Astrocyte of the hippocampus (primary cell): ENCODE measurements around the gene CACNB4.
"Not testable (repeated sequence)": the region's sequence is repeated elsewhere in the genome, so short reads cannot be mapped to it uniquely, and the experiment has no call there.

ENCODE experiments used
- DNase-seq: peaks from one replicate; pipeline ENCODE4 v3.0.0; 2011; ENCODE audit warnings: low read depth, low spot score

CACNB4 gene

DNA sequence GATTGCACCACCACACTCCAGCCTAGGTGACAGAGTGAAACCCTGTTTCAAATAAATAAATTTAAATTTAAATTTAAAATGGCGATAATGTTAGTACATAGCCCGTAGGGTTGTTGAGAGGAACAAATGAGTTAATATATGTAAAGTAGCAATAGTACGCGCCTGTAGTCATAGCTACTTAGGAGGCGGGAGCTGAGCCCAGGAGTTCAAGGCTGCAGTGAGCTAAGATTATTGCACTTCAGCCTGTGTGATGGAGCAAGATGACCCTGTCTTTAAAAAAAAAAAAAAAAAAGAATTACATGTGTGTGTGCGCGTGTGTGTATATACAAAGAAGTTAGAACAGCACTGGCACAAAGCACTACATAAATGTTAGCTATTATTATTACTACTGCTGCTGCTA lies 153.2 kb downstream of the CACNB4 start:
- DNase-seq, result no peak

DNA sequence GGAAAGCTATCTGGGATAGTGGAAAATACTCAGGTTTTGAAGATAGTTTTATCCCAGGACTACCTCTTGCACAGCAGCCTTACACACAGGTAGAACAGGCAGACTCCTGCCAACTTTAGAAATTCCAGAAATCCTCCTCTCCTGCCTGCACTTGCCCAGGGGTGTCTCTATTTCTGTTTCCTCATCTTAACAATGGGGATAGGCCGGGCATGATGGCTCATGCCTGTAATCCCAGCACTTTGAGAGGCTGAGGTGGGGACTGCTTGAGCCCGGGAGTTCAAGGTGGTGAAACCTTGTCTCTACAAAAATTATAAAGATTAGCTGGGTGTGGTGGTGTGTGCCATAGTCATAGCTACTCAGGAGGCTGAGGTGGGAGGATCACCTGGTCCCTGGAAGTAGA lies 153.7 kb downstream of the CACNB4 start:
- DNase-seq, result no peak

DNA sequence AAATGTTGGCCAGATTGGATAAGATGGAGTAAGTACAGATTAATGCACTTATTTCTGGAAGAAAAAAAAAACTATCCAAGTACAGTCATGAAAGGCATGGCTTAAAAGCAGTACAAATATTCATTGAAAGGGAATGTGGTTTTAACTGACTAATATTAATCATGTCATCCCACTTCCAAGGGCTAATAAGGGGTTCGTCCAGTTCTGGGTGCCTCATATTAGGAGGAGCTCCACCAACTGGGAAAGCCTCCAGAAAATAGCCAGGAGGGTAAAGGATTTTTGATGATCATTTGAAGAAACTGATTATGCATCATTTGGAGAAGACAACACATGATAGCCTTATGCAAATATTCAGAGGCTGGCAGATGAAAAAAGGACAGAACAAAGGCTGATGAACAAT lies 155.4 kb downstream of the CACNB4 start:
- no peak for DNase-seq

DNA sequence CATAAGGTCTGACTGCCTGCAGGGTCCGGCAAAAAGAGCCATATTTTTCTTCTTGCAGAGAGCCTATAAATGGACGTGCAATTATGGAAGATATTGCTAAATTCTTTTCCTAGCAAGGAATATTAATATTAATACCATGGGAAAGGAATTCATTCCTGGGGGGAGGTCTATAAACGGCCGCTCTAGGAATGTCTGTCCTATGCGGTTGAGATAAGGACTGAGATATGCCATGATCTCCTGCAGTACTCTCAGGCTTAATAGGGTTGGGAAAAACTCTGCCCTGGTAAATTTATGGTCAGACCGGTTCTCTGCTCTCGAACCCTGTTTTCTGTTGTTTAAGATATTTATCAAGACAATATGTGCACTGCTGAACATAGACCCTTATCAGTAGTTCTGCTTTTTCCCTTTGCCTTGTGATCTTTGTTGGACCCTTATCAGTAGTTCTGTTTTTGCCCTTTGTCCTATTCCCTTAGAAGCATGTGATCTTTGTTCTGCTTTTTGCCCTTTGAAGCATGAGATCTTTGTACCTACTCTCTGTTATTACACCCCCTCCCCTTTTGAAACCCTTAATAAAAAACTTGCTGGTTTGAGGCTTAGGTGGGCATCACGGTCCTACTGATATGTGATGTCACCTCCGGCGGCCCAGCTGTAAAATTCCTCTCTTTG lies 156.2 kb downstream of the CACNB4 start:
- not testable (repeated sequence) for DNase-seq

DNA sequence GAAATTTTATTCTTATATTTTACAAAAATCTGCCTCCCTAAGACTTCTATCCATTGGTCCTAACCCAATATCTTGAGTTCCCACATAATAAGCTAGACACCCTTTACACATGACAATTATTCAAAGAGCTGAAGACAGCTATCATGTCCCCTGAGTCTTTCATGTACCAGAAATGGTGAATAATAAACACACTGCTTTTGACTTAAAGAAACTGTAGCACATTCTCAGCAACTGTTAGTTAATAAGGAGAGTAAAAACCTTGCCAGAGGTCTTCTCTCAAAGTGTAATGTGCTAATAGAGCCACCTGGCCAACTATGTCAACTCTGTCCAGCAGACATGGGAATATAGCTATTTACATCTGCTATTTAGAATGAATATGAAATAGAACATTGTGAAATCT lies 160.9 kb downstream of the CACNB4 start:
- no peak for DNase-seq

DNA sequence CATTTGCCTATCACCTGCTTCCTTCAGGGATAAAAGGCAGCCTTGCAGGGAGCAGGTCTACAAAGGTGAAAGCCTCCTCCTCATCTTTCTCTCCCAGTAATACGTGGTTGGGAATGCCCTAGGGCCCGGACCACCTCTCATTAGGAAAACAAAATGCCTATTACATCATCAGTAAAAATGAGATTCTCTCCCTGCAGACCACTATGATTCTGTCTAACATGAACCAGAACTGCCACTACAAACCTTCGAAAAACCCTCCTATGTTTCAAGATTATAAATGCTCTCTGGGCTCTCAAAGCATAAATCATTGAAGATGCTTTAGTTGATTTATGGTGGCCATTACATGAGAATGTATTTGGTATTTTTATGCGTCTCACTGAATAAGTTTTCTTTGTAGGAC lies 162.2 kb downstream of the CACNB4 start:
- DNase-seq, result no peak

DNA sequence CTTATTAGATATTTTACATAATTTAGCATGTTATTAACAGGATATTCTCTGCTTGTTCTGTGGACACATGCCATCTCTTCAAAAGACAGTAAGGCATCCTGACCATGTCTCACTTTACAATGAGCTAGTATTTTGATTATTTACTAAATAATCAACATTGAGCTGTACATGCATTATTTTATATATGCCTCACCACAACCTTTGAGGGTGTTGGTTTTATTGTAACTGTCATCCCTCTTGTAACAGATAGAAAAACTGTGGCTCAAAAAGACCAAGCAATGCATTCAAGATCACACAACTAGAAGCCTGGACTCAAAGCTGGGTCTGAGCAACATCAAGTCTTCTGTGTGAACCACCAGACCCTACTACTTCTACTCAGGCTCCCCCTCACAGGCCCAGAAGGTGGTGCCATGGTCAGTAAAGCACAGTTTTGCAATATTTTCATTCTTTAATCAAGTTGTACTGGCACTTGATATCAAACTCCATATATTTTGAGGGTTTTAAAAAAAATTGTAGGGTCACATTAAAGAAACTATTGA lies 165.5 kb downstream of the CACNB4 start:
- DNase-seq, result no peak

DNA sequence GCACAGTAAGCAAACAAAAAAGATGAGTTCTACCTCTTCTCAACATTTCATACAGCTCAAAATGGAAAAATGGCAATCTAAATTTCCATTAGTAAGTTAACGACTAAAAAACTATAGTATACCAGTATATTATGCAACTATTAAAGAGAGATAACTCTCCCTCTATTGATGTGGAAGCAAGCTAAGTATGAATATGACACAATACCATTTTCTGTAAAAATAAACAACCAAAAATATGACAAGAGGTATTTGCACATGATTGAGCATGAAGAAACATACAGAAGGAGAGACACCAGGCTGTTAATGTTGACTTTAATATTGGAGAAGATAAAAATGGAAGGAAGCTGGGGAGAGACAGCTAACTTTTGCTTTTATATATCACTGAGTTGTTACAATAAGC lies 167.1 kb downstream of the CACNB4 start:
- DNase-seq, result no peak

DNA sequence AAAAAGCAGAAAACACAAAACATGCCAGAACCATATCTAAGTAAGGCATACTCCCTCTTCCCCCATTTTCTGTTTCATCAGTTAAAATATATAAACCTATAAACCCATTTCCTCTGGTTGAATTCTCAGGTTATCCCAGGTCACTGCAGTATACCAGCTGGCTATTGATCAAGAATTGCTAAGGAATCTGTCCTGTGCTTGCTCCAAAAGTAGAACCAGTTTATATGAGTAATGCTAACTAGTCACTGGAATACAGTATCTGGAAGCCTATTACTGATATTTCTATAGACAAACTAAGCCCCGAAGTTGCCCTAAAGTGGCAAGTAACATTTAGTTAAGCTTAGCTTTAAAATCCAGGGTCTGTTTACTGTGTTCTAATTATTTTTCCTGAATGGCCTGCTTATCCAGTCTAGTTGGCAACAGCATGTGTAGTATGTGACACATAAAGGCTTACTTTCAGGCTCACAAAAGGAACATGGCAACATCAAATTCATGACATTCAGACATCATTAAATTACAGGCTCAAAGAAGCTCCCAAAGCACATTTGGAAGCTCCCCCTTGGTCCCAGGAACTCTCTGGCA lies 167.7 kb downstream of the CACNB4 start:
- no peak for DNase-seq

DNA sequence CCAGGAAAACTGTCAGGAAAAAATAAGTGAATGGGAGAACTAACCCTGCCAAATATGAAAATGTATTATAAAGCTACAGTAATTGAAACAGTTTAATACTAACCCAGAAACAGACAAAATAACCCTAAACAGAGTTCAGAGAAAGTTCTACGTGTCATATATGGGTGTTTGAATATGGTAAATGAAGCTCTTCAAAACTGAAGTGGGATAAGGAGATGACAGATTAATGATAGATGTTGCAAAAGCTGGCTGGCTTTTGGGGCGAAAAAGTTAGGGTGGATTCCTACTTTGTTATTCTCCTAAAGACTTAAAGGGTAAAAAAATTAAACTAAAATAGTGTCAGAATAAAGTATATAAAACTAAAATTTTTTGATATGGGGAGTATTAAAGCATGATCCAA lies 168.8 kb downstream of the CACNB4 start:
- DNase-seq, result no peak

DNA sequence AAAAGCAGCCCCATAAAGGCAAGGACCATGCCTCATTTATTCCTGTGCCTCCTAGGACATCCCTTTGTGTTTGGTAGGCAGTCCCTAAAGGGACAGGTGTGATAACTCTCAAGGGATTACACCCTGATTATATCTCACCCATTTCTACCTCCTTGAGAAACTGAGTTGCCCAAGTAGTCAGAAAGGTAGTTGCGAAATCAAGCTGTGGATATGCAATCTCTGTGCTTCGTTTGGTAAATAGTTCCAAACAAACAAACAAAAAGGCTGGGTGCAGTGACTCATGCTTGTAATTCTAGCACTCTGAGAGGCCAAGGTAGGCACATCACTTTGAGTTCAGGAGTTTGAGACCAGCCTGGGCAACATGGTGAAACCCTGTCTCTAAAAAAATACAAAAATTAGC lies 170.5 kb downstream of the CACNB4 start:
- no peak for DNase-seq

DNA sequence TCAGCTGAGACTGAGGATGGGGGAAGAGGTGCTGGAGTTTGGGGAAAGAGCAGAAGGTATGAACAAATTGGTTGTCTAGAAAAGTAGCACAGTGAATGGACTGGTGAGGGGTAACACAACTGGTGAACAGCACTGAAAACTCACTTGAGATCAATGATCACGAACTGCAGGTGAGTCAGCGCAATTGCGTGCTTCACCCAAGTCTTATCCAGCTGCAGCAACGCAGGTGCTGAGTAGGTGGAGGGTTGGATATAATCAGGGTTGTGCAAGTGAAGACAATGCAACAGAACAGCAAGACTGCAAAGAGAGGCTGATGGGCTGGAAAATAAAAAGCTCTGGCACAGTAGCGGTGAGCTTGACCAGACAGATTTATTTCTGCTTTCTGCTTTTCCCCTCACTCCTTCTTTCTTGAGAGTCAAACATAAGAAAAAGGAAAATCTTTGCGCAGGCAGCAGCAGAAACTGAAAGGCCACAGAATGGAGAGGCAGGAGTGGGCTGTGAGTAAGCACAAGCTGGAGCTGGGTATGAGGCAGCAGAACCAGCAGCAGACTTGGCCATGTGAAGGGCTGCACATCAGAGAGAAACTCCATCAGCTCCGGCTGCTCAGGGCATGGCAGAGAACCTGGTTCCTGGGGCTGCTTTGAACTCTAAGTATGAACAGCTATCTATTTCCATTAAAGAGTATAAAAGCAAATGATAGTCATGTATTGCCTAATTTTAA lies 171.2 kb downstream of the CACNB4 start:
- DNase-seq, result no peak

DNA sequence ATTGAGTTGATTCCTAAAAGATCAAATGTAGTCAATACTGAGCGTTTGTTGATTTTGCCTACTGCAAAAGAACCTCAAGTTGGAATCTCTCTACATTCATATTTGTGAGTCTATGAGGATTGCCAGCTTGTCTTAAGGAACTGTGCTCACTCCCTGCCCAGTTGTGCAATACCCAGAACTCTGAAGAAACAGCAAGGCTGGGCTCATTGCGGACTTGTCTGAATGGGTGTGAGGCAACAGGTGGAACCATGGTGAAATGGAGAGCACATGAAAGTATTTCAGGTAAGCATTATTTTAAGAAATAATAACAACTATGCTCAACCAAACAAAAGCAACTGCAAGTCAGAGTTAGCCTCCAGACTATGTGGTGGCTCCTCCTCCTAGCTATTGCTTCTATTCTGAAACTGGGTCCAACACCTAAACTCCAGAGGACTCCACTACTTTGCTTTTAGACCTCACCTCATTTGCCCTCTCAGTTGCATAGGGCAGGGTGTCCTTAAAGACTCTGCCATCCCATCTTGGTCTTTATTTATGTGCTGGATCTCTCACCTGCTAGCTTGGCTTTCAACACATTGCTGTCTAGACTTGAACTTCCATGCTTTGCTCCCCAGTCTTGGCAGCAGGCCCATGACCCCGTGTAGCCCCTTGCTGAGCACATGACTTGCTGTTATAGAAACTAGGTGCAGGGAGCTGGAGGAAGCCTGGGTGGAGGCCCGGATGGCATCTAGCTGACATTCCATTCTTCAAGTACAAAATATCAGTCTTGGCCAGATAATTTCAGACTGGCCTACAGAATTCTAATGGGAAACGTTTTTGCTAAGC lies 175.8 kb downstream of the CACNB4 start:
- no peak for DNase-seq

DNA sequence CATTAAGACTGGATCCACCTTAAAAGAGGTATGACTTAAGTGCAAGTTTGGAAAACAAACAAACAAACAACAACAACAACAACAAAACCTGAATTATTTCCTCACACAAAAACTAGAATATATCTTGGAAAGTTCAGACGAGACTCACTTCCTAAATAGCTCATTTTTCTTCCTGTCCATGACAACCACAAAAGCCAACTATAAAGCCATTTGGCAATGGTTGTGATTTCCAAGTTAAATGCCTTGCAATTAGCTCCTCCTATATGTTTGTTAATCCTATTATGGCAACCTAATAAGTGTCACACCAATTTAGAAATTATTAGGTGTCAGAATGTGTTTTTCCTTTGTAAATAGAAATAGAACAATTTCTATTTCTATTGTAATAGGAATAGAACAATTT lies 179.1 kb downstream of the CACNB4 start:
- DNase-seq, result no peak

DNA sequence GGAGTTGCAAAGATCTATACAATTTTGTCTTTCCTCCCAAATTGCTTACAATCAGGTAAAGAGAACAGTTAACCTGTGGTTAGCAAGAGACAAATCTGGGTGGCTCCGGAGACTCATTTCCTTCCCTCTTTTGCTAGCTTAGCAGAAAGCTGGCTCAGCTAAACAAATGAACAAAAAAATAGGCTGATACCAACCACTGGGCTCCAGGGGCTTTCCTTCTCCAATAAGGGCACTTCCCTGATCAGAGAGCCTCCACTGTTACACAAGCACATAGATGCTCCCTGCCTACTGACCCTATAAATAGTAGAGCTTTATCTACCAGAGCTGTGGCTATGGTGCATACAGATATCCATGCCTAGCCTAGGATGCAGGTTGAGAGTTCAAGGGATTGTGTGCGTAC lies 180.5 kb downstream of the CACNB4 start:
- no peak for DNase-seq

DNA sequence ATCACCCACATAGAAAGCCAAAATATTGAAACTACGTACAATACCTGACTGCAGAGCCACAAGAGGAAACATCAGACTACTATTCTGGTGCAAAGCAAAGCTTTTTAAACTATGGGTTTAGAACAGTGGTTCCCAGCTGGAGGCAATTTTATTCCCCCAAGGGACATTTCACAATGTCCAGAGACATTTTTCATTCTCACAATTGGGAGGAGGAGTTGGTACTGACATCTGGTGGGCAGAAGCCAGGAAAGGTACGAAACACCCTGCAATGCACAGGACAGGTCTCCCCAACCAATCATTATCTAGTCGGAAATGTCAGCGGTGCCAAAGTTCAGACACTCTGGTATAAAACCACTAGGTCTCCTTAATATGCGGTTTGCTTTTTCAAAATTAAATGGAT lies 182.2 kb downstream of the CACNB4 start:
- DNase-seq, result no peak

DNA sequence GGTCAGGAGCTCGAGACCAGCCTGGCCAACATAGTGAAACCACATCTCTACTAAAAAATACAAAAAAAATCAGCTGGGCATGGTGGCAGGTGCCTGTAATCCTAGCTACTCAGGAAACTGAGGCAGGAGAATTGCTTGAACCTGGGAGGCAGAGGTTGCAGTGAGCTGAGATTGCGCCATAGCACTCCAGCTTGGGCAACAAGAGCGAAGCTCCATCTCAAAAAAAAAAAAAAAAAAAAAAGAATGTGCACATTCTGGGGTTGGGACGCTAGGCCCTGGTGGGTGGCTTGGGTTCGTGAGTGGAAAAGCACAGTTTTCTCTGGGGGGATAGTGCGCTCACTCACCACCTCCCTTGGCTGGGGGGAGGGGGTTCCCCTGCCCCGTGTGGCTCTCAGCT lies 183.2 kb downstream of the CACNB4 start:
- DNase-seq, result not testable (repeated sequence)

DNA sequence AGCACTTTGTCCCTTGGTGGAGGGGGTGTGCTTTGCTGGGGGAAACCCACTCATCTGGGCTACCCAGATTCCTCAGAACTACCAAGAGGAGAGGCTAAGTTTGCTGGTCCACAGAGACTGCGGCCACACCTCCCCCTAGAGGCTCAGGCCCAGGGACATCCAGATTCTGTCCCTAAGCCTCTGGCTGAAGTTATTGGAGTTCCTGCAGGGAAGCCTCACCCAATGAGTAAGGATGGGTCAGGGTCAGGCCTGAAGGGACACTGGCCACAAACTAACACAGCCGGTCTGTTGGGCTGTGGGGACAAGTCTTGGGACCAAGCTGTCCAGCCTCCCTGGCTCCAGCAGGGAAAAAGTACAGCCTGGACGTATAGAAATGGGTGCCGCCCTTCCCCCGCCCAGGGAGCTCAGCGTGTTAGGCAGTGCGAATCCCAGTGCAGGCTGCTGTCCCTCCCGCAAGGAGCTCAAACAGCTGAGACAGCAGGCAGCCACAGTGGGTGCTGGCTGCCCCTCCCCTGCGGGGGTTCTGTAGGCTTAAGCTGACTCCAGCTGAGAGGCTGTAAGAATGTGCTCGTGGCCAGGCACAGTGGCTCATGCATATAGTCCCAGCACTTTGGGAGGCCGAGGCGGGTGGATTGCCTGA lies 183.7 kb downstream of the CACNB4 start:
- DNase-seq, result no peak

DNA sequence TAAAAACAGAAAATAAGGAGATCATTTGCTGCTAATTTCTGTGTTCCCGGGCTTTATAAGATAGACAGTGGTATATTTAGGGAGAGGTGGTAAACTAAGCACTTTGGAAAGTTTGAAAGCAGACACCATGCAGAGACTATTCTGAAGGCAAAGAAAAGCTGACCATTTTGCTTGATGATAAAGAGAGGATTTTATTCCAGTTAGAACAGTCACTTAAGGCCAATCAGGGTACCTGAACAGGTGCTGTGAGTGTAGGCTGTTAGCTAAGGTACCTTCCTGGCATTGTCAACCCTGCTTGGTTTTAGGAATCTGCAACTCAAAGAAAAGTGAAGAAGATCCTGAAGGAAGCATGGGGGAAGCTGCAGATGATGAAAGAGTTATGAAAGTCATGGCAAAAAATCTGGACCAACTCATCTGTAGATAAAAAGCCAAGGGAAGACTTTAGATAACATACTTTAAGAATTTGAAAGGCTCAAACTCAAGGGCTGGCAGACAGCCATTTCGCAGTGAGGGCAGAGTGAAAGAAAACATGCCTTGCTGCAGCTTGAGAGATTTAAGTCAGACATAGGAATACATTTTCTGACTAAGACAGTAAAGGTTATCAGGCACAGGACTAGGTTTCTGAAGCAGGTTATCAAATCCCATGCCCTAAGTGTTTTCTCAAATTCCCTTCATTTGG lies 190.5 kb downstream of the CACNB4 start:
- DNase-seq, result no peak

DNA sequence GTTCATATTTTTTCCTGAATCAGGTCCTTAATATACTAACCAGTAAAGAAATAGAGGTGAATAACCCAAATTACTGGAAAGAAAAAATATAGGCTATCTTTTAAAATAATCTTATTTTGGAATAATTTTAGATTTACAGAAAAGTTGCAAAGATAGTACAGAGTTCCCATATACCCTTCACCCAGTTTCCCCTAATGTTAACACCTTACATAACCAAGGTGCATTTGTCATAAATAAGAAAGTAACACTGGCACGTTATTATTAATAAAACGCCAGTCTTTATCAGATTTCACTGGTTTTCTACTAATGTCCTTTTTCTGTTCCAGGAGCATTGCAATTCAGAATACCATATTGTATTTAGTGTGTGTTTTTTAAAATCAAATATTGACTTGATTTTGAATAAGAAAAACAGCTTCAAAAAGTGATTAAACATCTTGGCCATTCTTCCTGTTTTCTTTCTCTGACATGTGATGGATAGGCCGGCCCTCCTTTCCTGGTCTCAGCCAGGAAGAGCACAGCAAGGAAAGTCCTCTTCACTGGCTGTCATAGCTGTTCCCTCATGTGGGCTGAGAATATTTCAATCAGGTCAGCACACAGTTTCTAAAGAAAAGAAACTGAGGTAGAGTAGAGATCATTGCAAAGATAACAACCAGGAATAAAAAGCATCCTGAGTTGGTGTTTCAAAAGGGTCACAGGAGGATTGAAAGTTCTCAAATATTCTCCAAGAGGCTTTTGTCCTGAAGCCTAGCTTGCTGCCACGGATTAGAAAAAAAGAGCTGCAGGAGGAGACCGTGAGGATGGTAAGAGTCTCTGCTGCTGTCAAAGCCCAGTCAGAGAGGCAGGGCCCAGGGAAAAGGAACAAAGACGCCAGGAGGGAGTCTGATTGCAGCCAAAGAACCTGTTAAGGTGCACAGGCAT lies 191.3 kb downstream of the CACNB4 start:
- no peak for DNase-seq
